Loucy (cell line): ENCODE measurements around the gene GGA3.

Experiments used
- H2AFZ ChIP-seq: fragments of 200-600 bp; sonication (generic); 2 replicates; pipeline ENCODE4 v1.6.0; 2016; ENCODE audit warnings: antibody characterized with exemption, mild to moderate bottlenecking, low read length, moderate library complexity
- H3F3A ChIP-seq: fragments of 200-600 bp; 2 replicates; pipeline ENCODE4 v1.6.0; 2016; ENCODE audit warnings: antibody characterized with exemption, low read depth, mild to moderate bottlenecking
- H3K27me3 ChIP-seq: fragments of 200-600 bp; sonication (generic); 2 replicates; pipeline ENCODE4 v1.6.1; 2014; ENCODE audit warnings: low read length, mild to moderate bottlenecking; ENCODE audit not compliant: insufficient read depth, poor library complexity, severe bottlenecking
- H3K36me3 ChIP-seq: fragments of 200-600 bp; sonication (generic); 2 replicates; pipeline ENCODE4 v1.6.1; 2016; ENCODE audit warnings: low read length; ENCODE audit not compliant: insufficient read depth
- H3K4me1 ChIP-seq: fragments of 200-600 bp; sonication (generic); 2 replicates; pipeline ENCODE4 v1.5.1; 2014; ENCODE audit warnings: low read length, mild to moderate bottlenecking; ENCODE audit not compliant: insufficient read depth, poor library complexity, severe bottlenecking
- H3K4me2 ChIP-seq: fragments of 200-600 bp; sonication (generic); 2 replicates; pipeline ENCODE4 v1.6.0; 2014; ENCODE audit warnings: antibody characterized with exemption, low read length, low read depth, mild to moderate bottlenecking; ENCODE audit not compliant: poor library complexity, severe bottlenecking
- H3K4me3 ChIP-seq: fragments of 200-600 bp; sonication (generic); 2 replicates; pipeline ENCODE4 v1.5.1; 2014; ENCODE audit warnings: low read length, mild to moderate bottlenecking, mixed read lengths; ENCODE audit not compliant: poor library complexity, severe bottlenecking
- H3K79me2 ChIP-seq: fragments of 200-600 bp; sonication (generic); 2 replicates; pipeline ENCODE4 v1.6.1; 2014; ENCODE audit warnings: low read length; ENCODE audit not compliant: insufficient read depth
- H3K9ac ChIP-seq: fragments of 200-600 bp; sonication (generic); 2 replicates; pipeline ENCODE4 v1.6.0; 2014; ENCODE audit warnings: mild to moderate bottlenecking, low read depth, low read length, moderate library complexity; ENCODE audit not compliant: poor library complexity, severe bottlenecking
- H3K9me2 ChIP-seq: fragments of 200-600 bp; sonication (generic); replicated peaks from 2 replicates; pipeline ENCODE4 v1.6.1; 2016; ENCODE audit warnings: low read depth, low read length, mixed read lengths
- H3K9me3 ChIP-seq: fragments of 200-600 bp; sonication (generic); 2 replicates; pipeline ENCODE4 v1.6.1; 2014; ENCODE audit warnings: mild to moderate bottlenecking, antibody characterized with exemption, low read length, low read depth; ENCODE audit not compliant: insufficient read depth
- H4K20me1 ChIP-seq: fragments of 200-600 bp; sonication (generic); 2 replicates; pipeline ENCODE4 v1.6.0; 2014; ENCODE audit warnings: antibody characterized with exemption, low read length, mild to moderate bottlenecking; ENCODE audit not compliant: insufficient read depth, poor library complexity, severe bottlenecking
- EZH2phosphoT487 ChIP-seq: fragments of 200-600 bp; IDR thresholded peaks from 2 replicates; pipeline ENCODE4 v1.6.1; 2018; ENCODE audit warnings: antibody characterized with exemption, mild to moderate bottlenecking, moderate library complexity, borderline replicate concordance
- TF ChIP-seq, protein P1 (sequence below): fragments of 200-600 bp; sonication (generic); conservative IDR thresholded peaks from 2 replicates; pipeline ENCODE4 v1.5.1; 2014; ENCODE audit warnings: mild to moderate bottlenecking, antibody characterized with exemption, low read length

Gene GGA3

DNA sequence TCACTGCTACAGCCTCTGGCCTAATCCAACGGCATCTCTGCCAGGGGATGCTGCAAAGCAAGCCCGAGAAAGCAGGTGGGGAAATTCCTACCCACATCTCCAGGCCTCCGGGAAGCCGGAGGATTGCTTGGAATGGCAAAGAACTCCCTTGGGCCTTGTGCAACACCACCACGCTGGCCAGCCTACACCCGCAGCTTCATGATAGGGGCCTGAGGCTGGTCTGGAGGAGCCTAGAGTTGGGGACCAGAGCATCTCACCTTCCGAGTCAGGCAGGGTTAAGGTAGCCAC, 20.3 kb downstream of the GGA3 start:
- no peak overlapping the region for H3K4me3 ChIP-seq
- H3K9me3 ChIP-seq, result no peaks in the 10 kb centered on the region
- H3K9me2 ChIP-seq, result no peaks in the 10 kb centered on the region
- H2AFZ ChIP-seq, result no peak overlapping the region
- peaks cover 88% of the 10 kb centered on the region; the same call in 1 of the 2 replicates for H3K36me3 ChIP-seq
- H3K27me3 ChIP-seq, result no peaks in the 10 kb centered on the region
- no peaks in the 10 kb centered on the region for H4K20me1 ChIP-seq
- no peaks in the 10 kb centered on the region for H3F3A ChIP-seq
- no peaks in the 10 kb centered on the region for H3K4me1 ChIP-seq
- H3K9ac ChIP-seq, result no peak overlapping the region
- TF ChIP-seq, protein P1, sequence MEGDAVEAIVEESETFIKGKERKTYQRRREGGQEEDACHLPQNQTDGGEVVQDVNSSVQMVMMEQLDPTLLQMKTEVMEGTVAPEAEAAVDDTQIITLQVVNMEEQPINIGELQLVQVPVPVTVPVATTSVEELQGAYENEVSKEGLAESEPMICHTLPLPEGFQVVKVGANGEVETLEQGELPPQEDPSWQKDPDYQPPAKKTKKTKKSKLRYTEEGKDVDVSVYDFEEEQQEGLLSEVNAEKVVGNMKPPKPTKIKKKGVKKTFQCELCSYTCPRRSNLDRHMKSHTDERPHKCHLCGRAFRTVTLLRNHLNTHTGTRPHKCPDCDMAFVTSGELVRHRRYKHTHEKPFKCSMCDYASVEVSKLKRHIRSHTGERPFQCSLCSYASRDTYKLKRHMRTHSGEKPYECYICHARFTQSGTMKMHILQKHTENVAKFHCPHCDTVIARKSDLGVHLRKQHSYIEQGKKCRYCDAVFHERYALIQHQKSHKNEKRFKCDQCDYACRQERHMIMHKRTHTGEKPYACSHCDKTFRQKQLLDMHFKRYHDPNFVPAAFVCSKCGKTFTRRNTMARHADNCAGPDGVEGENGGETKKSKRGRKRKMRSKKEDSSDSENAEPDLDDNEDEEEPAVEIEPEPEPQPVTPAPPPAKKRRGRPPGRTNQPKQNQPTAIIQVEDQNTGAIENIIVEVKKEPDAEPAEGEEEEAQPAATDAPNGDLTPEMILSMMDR, result no peak
- TF ChIP-seq EZH2phosphoT487, result no peak
- no peaks in the 10 kb centered on the region for H3K79me2 ChIP-seq
- no peak overlapping the region for H3K4me2 ChIP-seq

DNA sequence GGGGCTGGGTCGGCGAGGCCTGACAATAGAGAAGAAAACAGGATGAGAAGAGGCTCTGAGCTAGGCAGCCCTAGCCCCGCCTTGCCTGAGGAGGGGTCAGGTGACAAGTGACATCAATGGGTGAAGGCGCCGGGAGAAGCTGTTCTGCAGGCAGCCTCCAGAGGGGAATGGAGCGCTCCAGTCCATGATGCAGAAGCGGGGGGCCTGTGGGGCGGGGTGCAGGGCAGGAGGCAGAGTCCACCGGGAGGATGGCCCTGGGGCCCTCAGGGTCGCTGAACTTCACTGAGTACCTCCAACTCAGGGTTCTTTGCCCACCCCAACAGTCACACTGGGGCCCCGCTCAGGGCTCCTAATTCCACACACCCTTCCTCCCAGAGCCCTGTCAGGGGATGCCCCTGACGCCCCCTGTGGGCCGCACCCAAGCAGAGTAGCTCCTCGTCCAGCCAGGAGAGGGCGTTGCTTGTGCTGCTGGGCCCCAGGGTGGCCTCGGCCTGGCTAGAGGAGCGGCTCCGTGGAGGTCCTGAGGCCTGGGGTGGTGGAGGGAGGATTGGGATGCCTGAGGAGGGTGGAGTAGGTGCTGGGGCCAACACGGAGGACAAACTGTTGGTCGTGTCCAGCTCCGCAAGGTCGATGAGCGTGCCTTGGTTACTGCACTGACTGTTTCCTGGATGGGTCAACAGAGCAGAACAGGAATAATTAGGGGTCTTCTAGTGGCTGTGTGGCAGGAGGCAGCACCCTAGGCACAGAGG, 20.8 kb downstream of the GGA3 start:
- Histone ChIP-seq H4K20me1 (no peaks in the 10 kb centered on the region), H3K9ac (no peak overlapping the region), H3K9me2 (no peaks in the 10 kb centered on the region), H3K4me1 (no peaks in the 10 kb centered on the region), H3F3A (no peaks in the 10 kb centered on the region), H3K4me2 (no peak overlapping the region), H3K79me2 (no peaks in the 10 kb centered on the region), H3K4me3 (no peak overlapping the region), H2AFZ (no peak overlapping the region), H3K27me3 (no peaks in the 10 kb centered on the region), H3K36me3 (peaks cover 88% of the 10 kb centered on the region; the same call in 1 of the 2 replicates), H3K9me3 (no peaks in the 10 kb centered on the region)
- TF ChIP-seq, protein P1, result peak; percentile 99
- TF ChIP-seq EZH2phosphoT487, result no peak

DNA sequence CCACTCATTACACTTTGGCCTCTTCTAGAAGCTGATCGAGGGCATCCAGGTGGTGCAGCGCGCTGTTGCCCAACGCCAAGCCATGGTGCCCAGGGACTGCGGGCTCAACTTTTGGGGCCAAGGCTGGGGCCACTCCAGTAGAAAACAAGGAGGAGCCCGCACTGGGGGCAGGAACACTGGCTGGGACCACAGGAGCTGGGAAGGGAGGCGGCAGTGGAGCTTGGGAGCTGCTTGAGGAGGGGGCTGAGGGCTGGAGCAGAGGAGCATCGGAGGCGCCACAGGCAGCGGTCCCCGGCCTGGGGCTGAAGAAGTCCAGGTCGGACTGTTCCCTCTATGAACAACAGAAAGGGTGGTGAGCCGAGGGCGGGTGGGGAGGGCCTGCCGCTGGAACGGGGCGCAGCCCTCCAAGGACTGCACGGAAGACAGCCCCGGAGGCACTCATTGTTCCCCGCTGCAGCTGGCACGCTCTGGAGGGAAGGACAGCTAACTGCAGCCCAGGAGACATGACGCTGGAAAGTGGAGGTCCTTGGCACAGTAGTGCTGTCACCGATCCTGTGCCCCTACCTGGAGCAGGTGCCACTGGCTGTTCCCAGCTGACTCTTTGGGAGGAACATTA, 21.5 kb downstream of the GGA3 start:
- H3K4me3 ChIP-seq, result no peak overlapping the region
- H3K9ac ChIP-seq, result no peak overlapping the region
- H3K9me2 ChIP-seq, result no peaks in the 10 kb centered on the region
- no peaks in the 10 kb centered on the region for H3K27me3 ChIP-seq
- H2AFZ ChIP-seq, result no peak overlapping the region
- no peaks in the 10 kb centered on the region for H3F3A ChIP-seq
- TF ChIP-seq, protein P1, result no peak
- TF ChIP-seq EZH2phosphoT487, result no peak
- no peaks in the 10 kb centered on the region for H3K4me1 ChIP-seq
- no peaks in the 10 kb centered on the region for H3K9me3 ChIP-seq
- H3K36me3 ChIP-seq, result peaks cover 88% of the 10 kb centered on the region; the same call in 1 of the 2 replicates
- H4K20me1 ChIP-seq, result no peaks in the 10 kb centered on the region
- no peaks in the 10 kb centered on the region for H3K79me2 ChIP-seq
- H3K4me2 ChIP-seq, result no peak overlapping the region
